Measurements from ENCODE around the gene ERI3.

Gene ERI3

DNA sequence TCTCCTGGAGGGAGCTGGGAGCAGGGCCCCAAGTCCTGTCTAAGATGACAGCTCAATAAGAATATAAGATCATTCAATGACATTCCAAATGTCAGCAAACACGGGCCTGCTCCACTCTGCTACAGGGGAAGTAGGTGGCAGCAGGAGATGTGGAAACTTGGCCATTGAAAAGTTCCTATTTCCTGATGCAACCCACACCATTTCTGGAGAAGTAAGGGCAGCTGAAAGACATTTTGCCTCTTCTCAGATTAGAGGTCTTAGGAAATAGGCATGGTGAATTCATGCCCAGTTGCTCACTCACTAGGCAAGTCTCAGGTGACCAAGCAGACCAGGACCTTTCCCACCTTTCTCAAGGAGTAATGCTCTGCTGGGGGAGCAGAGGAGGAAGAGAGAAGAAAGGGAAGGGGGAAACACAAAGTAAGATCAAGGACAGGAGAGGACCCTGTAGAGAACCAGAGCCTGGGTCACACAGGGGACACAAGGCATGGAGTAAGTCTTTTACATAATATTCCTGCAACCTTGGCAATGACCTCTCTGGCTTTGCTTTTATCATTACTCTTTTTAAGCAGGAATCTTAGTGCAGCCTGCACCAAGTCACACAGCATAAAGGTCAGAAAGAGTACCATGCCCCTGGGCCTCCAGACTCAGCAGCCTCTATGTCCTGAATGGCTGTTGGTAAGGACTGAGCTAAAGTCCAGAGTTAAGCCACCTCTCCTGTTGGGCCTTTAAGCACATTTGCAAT lies 72.9 kb downstream of the ERI3 start:
- DNase-seq, result peak; percentile 20

DNA sequence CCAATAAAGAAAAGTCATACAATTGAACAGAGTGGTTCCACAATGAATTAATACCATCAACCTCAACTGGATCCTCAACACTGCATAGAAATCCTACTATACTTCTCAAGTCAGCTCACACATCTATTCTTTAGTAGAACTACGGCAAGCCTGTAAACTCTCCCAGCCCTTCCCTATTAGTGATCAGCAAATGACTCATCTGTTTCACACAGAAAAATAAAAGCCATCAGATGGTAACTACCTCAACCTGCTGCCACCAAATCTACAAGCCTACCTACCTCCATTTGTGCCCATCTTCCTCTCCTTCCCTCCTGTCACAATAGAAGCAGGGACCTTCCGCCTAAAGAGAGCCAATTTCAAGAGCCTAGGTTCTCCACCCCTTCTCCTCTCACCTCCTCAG lies 78.2 kb downstream of the ERI3 start:
- DNase-seq, result no peak

DNA sequence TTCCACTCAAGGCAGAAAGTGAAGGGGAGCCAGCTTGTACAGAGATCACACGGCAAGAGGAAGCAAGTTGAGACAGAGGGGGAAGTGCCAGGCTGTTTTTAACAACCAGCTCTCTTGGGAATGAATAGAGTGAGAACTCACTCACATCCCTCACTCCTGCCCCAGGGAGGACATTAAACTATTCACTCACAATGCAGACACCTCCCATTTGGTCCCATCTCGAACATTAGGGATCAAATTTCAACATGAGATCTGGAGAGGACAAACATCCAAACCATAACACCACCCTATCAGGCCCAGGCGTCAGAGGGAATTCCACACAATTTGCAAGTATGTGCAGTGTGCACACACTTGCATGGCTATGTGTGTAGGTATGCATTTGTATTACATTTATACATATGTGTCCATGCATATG lies 79.1 kb downstream of the ERI3 start:
- peak; percentile 37 for DNase-seq

DNA sequence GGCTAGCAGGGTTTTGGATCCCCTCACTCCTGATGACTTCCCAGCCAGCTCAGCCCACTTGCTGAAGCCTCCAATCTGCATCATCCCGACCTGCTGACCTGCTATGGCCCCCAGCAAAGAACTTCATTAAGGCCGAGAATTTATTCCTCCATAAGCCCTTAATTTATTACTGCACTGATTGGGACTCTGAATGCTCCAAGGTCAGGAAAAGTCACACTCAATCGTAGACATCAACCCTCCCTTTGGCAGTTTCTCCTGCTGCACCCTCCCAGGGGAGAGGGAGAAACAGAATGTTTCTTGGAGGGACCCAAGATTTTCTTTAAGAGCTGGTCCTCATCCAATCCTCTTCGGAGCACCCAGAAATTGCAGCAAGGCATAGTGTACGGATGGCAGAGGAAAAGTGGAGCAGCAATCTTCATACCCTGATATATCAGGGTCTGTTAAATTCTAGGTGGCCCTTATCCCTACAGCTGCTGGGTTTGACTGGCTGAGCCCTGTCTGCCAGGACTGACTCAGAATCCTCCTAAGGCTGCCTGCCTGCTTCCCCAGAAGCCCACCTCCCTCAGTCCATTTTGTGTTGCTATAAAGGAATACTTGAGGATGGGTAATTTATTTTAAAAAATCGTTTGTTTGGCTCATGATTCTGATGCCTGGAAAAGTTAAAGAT lies 79.6 kb downstream of the ERI3 start:
- DNase-seq, result no peak

DNA sequence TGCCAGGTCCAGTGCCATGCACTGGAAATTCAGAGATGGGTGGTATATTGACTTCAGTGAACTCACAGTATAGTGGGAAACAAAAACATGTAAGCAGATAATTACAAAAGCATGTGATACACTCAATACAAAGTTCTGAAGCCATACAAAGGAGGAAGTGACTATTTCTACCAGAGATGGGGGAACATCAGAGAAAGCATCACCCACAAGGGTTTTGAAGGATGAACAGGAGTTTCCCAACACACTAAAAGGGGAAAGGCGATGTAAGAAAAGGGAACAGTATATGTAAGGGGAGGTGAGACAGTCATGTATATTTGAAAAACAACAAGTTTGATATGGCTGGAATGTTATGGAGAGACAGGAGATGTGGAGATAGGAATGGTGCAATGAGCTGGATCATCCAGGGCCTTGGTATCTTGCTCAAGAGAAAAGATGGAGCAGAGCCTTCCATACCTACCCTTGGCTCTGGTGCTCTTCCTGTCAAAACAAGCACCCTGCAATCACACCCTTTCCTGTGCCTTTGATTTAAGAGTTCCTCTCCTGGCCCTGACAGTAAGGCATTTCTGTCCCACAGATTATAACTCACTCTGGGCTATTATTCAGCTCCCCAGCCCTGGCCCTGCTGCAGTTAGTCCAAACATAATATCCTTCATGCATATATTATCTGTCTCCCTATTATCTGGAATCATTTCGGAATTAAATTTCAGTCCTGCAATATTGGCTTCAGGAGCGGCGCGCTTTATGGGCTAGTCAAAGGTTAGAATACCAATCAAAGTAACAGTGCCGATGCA lies 81.3 kb downstream of the ERI3 start:
- peak; percentile 48 for DNase-seq

DNA sequence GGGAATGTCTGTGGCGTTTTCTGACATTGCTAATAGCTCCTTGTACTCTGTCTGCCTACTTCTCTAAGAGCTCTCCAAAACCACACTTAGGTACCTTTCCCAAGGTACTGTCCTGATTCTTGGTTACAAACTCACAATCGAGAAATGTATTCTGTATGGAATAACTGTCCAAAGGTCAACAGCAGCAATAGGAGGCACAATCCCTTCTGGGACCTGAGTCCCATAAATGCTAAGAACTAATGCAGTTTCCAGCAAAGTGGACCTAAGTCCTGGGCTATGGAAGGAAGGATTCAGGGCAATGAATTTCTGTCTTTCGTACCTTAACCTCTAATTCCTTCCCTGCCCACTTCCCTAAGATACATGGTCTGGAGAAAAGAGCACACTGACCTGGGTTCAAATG lies 82.1 kb downstream of the ERI3 start:
- DNase-seq, result no peak

DNA sequence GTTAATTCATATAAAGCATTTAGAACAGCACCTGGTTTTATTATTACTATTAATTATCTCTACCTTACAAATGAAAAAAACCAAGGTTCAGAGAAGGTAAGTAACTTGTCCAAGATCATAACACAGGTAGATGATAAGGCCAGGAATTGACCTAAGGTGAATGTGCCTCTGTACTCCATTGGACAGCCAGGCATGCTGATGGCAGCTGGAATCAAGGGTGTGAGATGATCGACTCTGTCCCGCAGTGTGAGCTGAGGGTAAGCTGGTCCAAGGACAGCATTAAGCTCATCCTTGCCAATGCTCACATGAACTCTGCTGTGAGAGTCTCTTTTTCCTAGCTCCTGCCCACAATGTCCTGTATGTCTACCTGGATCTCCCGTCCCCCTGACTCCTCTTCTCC lies 83.4 kb downstream of the ERI3 start:
- no peak for DNase-seq

DNA sequence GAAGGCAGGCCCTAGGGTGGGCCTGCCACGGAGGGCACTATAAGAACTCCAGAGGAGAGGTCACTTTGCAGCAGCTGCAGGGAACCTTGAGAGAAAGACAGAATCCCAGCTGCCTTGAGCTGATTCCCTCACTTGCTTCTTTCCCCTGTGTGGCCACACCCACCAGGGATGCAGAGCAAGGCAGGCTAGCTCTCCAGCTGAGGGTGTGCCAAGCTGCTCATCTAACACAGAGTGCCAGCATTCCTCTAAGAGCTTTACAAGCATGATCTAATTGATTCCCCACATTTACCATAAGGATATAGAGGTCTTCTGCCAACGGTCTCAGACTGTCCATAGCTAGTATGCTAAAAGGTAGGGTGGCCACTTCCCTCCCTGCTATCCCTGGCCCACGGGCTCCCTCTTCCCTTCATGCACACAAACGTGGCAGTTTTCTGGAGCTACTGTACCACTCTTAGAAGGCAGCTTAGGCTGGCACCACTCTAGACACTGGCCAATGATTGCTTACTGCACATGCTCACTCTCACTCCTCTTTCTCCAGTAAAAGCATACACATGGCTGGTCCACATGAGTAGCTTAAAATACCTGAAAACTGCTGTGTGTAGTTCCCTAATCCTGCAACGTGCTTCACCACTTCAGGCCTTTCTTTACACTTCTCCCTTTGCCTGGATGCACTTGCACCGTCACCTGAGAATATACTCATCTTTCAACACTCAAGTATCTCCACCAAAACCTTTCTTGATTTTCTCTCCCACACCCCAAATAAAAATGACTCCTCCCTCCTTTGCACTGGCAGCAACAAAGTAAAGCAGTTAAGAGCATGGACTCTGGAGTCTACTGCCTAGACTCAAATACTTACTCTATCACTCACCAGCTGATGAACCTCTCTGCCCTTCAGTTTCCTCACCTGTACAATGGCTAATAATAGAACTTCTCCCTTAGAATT lies 84.1 kb downstream of the ERI3 start:
- DNase-seq, result no peak

DNA sequence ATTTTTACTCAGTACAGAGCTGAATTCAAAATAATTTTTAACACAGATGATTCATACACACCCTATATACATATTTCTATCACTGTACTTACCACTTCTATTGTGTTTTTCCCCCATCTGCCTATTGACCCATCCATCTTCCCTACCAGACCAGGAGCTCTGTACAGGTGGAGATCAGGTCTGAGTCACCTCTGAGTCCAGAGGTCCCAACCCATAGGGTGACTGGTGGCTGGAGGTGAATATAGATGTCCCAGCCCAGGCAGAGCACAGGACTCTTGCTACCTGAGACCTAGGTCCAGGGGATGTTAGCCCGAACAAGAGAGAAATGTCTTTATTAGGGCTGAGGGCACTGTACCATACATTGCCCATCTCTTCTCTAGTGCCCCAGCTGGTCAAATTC lies 87.0 kb downstream of the ERI3 start:
- no peak for DNase-seq

DNA sequence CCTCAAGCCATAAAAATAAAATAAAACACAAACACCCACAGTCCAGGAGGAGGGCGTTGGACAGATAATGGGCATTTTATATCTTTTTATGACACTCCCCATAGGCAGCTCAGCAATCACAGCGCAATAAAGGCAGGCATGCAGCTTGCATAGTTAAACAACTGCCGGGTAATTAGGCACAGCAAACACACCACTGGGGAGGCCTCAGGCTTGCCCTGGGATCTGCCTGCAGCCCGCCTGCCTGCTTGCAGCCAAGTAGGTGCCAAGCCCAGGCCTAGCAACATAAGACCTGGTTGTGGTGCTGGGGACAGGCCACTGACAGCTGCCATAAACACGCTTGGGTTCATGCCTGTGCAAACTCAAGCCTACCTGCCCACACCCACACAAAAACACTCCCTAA lies 87.6 kb downstream of the ERI3 start:
- DNase-seq, result no peak

DNA sequence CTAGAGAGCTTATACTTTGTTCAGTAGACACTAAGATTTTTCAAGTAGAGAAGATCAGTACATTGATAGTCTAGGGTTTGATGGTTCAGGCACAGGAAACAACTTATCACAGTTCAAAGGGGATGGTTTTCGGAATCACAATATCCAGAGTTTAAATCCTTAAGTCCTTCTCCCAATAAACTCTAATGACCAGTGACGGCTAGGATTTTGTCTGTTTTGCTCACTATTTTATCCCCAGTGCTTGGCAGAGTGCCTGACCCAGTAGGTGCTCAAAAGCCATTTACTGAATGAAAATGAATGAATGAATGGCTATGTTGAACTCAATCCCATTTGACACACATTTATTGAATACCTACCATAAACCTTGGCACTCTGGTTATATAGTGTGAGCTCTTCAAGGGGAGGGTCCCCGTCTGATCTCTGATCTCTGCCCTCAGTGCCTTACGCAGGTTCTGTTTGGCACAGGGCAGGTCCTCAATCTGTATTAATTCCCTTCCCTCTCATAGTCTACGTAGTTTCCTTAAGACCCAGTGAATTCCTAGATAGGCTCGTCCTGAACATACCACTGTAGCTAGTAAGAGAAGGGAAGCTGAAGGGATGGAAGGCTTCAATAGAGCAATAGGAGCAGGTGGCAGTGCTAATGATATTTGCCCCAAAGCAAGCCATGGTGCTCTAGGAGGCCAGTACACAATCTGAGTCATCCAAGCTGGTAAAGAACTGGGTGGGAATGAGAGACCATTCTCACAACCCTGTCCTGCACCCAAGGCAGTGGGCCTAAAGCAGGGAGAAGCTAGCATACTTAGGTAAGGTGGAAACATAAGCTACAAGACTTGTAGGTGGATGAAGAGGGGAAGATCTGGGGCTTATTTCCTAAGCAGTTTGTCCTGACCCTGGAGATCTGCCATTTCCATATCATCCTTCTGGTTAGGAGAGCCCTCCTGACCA lies 88.4 kb downstream of the ERI3 start:
- no peak for DNase-seq

DNA sequence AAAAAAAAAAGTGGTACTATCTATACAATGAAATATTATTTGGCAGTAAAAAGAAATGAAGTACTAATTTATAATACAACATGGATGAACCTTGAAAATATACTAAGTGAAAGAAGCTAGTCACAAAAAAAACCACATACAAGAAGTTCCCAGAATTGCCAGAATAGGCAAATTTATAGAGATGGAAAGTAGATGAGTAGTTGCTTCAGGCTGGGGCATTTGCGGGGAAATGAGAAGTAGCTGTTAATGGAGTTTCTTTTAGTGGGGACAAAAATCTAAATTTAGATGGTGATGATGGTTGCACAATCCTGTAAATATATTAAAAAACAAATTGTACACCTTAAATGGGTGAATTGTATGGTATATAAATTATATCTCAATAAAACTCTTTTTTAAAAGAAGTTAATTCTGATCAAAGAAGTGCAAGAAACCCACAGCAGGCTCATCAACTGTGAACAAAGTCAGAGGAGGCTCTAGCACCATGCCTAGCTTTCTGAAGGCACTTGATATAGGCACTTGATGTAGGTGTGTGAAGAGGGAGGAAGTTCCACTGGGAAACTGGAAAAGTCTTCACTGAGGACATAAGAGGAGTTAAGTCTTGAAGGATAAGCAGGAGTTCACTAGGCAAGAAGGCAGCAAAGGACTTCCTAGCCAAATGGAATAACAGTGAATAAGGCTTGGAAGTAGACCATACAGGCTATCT lies 89.2 kb downstream of the ERI3 start:
- DNase-seq, result peak; percentile 70

DNA sequence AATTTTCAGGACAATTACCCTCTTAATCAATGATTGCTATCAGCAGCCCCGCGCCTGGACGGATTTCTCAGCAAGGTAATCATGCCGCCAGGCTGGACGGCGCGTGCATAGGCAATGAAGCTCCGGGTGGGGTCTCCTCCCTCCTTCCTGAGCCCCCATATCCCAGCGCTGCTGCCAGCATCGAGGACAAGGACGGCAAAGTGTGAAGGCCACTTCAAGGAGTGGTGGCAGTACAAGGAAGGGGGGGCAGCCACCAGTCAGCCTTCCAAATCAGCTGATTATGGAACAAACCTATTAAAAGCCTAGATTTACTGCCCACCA lies 90.6 kb downstream of the ERI3 start:
- DNase-seq, result no peak

DNA sequence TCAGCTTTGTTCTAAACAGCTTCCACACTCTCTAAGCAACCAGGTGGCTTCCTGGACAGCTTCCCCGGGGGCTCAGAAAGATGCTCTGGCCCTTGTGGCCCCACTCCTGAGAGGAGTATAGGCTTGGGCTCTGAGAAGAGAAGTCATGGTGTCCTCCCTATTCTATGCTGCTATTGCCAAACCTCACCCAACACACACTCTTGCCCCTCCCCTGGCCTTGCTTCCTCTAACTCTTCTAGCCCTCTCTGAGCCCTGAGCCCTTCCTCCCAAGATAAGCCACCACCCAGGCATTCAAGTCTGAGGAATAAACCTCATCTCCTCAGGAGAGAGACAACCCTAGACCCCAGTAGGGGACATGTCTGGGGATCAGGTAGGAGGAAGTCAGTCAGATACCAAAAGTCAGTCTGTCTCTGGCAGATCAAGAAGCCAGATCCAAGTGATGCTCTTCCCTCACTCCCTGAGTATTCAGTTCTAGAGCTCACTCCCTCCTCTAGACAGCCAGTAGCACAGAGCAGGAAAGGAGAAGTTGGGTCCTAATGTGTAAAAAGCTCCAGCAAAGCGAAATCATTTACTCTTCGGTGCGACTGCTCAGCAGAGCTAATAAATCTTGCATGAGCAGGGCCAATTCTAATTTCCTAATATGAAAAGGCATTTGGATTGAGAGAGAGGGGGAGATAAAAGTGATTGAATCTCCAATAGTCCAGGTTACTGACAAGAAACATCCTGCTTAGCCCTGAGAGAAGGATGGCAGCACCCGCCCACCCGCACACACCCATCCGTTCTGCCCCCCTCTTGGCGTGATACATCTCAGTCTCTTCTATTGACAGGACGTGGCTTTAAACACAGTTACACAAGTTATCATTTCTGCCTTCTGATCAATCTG lies 91.2 kb downstream of the ERI3 start:
- DNase-seq, result peak; percentile 68

DNA sequence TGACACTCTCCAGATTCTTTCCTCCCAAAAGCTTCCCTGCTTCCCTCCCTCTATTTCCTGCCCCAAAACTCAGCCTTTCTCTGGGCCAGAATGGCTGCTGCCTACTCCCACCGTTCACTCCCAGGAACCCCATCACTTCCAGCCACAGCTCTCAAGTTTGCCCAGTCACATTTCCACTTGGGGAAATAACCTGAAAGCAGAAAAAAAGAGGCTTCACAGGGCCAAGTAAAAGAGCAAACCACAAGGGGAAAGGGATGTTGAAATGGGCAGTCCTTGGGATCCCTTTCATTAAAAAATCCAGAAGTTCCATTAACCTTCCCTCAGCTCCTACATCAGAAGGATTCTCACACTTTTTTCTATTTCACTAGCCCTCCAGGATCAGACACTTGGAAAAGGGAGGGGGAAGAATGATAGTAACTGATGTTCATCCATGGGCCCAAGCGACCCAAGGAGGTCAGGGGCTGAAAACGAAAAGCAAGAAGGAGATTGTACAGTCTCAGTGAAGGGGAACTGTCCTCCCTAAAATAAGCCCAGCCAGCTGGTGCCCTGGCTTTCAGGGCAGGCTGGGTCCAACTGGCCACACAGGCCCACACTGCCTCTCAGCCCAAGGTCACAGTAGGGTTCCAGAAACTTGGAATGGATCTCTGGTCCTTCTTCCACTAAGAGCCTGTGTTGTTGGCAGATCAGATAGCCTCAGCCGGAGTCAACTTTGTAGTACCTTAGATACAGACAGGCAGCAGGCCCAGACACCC lies 92.1 kb downstream of the ERI3 start:
- DNase-seq, result no peak

DNA sequence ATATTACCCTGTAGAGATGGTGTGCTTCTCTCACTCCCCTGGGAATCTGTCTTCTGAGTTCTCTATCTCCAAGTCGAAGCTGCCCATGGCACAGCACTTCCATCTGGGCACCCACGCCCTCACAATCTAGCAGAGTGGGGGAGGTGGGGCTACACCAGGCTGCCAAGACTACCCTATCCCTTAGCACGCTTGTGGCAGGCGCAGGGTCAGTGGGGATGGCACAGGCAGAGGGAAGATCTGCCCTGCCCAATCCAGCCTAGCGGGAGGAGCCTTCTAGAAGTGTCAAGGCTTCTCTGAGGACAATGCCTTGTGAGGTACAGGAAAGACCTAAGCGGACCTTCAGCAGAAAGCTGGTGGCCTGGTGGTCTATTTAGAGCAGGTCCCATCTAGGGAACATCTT lies 92.6 kb downstream of the ERI3 start:
- no peak for DNase-seq

DNA sequence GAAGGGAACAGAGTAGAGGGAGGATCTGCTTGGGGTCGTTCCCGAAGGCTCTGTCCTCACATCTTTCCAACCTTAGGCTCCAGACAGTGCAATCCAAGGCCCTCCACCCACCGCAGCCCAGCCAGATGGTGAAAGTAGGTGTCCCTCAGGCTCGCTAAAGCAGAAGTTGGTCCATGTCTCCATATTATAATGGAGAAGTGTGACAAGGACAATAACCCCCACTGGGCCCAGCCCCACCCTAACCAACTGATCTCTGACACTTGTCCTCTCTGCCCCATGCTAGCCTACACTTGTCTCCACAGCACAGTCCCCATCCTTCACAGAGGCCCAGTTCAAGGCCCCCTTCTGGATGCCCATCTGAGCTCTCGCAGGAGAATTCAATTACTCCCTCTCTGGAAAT lies 93.1 kb downstream of the ERI3 start:
- peak; percentile 65 for DNase-seq

DNA sequence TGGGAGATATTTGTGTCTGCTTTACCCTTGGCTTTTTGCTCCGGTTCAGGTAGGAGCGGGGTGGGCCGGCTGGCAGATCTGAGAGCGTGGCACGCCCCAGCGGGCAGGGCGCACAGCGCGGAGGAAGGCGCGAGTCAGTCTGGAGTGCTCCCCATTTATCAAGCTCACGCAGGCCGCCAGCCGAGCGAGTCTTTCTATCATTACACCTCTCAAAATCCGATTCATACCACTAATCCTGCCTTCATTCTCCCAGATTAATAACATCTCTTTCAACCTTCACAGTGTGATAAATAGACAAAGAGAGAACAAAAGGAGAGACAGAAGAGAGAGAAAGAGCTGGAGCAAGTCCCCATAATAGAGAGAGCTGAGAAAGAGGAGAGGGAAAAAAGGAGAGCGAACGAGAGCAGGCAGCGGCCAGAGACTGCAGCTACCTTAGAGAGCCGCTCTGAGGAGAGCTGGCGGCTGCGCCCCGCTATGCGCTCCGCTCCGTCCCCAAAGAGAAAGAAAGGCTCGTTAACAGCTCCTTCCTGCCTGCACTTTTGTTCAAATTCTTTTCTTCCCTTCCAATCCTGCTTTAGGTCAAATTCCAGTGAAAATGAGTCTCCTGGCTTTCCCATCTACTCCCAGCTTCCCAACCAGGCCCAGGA lies 93.8 kb downstream of the ERI3 start:
- no peak for DNase-seq

DNA sequence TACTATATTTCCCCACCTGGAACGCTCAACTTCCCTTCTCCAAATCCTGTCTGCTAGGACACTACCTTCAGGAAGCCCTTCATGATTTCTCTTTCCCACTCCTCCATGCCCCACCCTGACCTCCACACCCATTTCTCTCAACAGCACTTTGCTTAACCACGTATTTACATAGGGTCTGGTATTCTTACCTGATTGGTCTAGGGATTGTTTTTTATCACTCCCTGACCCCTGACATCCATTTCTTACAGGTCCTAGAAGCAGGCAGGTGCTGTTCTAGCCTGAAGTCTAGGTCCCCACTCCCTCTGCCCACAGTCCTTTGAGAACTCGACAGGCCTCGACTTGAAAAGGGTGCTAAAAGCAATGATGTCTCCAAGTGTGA lies 94.3 kb downstream of the ERI3 start:
- DNase-seq, result no peak

Measured in MV-4-11 (cell line).